Calu3 (cell line): Measurements from ENCODE around the gene SUV39H1. TPM values are rescaled to one million over a fixed set of nuclear protein-coding genes. Genes with fewer than 3 reads are reported as not detected.

Experiments used
- BruUV-seq: library from RNA; stranded (reverse); fragments of 400-500 nt; replicated peaks from 2 replicates; lab custom pipeline; 2021; lab: Mats Ljungman, UMichigan
- CTCF ChIA-PET: fragments of 300-600 bp; sonication (Branson Sonifier 250); formaldehyde crosslinking; loops from one replicate; lab custom pipeline; 2022; ENCODE audit warnings: antibody characterized with exemption; lab: Charles Lee
- DNase-seq: peaks from one replicate; pipeline ENCODE4 v3.0.0; 2022
- H3K27ac Mint-ChIP-seq: one replicate; pipeline ENCODE4 v1.8.0; 2022; ENCODE audit warnings: mixed read lengths; ENCODE audit not compliant: unreplicated experiment
- H3K27me3 Mint-ChIP-seq: one replicate; pipeline ENCODE4 v1.8.0; 2022; ENCODE audit warnings: mixed read lengths; ENCODE audit not compliant: unreplicated experiment
- H3K36me3 Mint-ChIP-seq: one replicate; pipeline ENCODE4 v1.8.0; 2022; ENCODE audit warnings: mild to moderate bottlenecking, moderate library complexity, mixed read lengths; ENCODE audit not compliant: insufficient read depth, unreplicated experiment
- H3K4me1 Mint-ChIP-seq: one replicate; pipeline ENCODE4 v1.8.0; 2022; ENCODE audit warnings: mild to moderate bottlenecking, low read depth, mixed read lengths; ENCODE audit not compliant: unreplicated experiment
- H3K4me3 Mint-ChIP-seq: one replicate; pipeline ENCODE4 v1.8.0; 2022; ENCODE audit warnings: mild to moderate bottlenecking, low read depth, moderate library complexity, mixed read lengths; ENCODE audit not compliant: unreplicated experiment
- H3K9me3 Mint-ChIP-seq: one replicate; pipeline ENCODE4 v1.8.0; 2022; ENCODE audit warnings: low read depth, mixed read lengths; ENCODE audit not compliant: unreplicated experiment
- CTCF ChIP-seq: fragments of 200-600 bp; IDR thresholded peaks from one replicate; pipeline ENCODE4 v1.8.0; 2022; ENCODE audit warnings: antibody characterized with exemption; ENCODE audit not compliant: unreplicated experiment
- intact Hi-C: fragments of 100-400 bp; cut with micrococcal nuclease; formaldehyde crosslinking; loops from one replicate; pipeline ENCODE4 v1.10.0; 2022; ENCODE audit not compliant: unreplicated experiment
- total RNA-seq: library from RNA; stranded (reverse); gene quantifications from 2 replicates; pipeline ENCODE4 v1.2.3, GENCODE V29; 2022

Gene SUV39H1
- total RNA-seq, 1 experiment from 2014 or later: 20.8 TPM

DNA sequence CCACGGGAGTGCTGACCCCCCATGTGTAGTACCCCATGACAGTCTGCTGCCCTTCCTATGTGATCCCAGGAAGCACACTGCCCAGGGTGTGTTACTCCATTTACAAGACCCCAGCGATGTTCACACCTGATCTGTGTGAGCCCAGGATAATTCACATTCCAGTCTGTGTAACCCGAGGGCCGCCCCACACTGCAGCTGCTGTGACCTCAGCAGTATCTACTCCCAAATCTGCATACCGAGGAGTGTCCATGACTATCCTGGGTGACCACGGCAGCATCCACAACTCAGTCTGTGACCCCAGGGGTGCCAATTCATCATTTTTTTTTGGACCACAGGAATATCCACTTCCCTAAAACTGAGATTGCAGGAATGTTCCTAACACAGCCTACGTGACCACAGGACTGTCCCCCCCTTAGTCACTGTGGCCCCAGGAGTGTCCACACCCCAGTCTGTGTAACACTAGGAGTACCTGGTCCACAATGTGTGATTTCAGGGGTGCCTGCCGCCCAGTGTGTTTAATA is 57.2 kb downstream of the SUV39H1 start:
- CTCF ChIA-PET: no interaction called here
- no peak overlapping the region for H3K27ac Mint-ChIP-seq
- no TSS peak for BruUV-seq
- intact Hi-C loops: no loop called here
- H3K9me3 Mint-ChIP-seq: no peaks in the 10 kb centered on the region
- peaks cover 10% of the 10 kb centered on the region for H3K4me1 Mint-ChIP-seq
- no peaks in the 10 kb centered on the region for H3K36me3 Mint-ChIP-seq
- H3K27me3 Mint-ChIP-seq: no peaks in the 10 kb centered on the region
- no peak for TF ChIP-seq CTCF
- no peak overlapping the region for H3K4me3 Mint-ChIP-seq
- no peak for DNase-seq

DNA sequence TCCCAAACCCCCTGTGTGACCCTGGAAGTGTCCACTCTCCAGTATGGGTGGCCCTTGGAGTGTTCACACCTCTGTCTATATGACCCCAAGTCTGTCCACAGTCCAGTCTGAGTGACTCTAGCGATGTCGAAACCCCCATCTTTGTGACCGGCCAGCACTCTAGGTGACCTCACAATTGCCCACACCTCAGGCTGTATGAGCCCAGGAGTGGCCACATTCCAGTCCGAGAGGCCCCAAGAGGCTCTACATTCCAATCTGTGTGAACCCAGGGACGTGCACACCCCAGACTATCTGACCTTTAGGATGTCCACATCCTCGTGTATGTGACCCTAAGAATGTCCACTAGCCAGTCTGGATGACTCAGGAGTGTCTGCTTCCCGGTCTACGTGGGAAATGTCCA is 57.7 kb downstream of the SUV39H1 start:
- TF ChIP-seq CTCF: no peak
- no TSS peak for BruUV-seq
- intact Hi-C loops: no loop called here
- H3K36me3 Mint-ChIP-seq: no peaks in the 10 kb centered on the region
- no peak for DNase-seq
- CTCF ChIA-PET: no interaction called here
- H3K9me3 Mint-ChIP-seq: no peaks in the 10 kb centered on the region
- no peak overlapping the region for H3K27ac Mint-ChIP-seq
- no peaks in the 10 kb centered on the region for H3K27me3 Mint-ChIP-seq
- H3K4me3 Mint-ChIP-seq: no peak overlapping the region
- peaks cover 10% of the 10 kb centered on the region for H3K4me1 Mint-ChIP-seq

Other genes starting within 250 kb of the SUV39H1 start
- gene SLC38A5, start 226.5 kb upstream of the SUV39H1 start, total RNA-seq: 0.33 and 0.54 TPM in 2 replicates
- 64.9 and 75.2 TPM in 2 replicates for gene FTSJ1, start 220.5 kb upstream of the SUV39H1 start, total RNA-seq
- 15.6 and 19.3 TPM in 2 replicates for gene PORCN, start 187.7 kb upstream of the SUV39H1 start, total RNA-seq
- 159 and 186 TPM in 2 replicates for gene EBP, start 174.9 kb upstream of the SUV39H1 start, total RNA-seq
- 18.2 and 19.4 TPM in 2 replicates for gene TBC1D25, start 157.0 kb upstream of the SUV39H1 start, total RNA-seq
- gene RBM3, start 122.2 kb upstream of the SUV39H1 start, total RNA-seq: 218 and 248 TPM in 2 replicates
- gene WDR13, start 99.2 kb upstream of the SUV39H1 start, total RNA-seq: 68.4 and 81.2 TPM in 2 replicates
- 1.1 TPM in 1 of 2 replicates, not detected in the other for gene WAS, start 12.9 kb upstream of the SUV39H1 start, total RNA-seq
- gene GLOD5, start 65.0 kb downstream of the SUV39H1 start, total RNA-seq: not detected in 2 replicates
- not detected in 2 replicates for gene GATA1, start 89.9 kb downstream of the SUV39H1 start, total RNA-seq
- gene HDAC6, start 105.3 kb downstream of the SUV39H1 start, total RNA-seq: 68.1 and 78.7 TPM in 2 replicates
- gene ERAS, start 129.8 kb downstream of the SUV39H1 start, total RNA-seq: 0.47 and 0.49 TPM in 2 replicates
- 53.3 and 70.5 TPM in 2 replicates for gene PCSK1N, start 138.9 kb downstream of the SUV39H1 start, total RNA-seq
- gene TIMM17B, start 201.0 kb downstream of the SUV39H1 start, total RNA-seq: 86.1 and 96.8 TPM in 2 replicates
- 110 and 113 TPM in 2 replicates for gene PQBP1, start 201.2 kb downstream of the SUV39H1 start, total RNA-seq
- gene SLC35A2, start 214.9 kb downstream of the SUV39H1 start, total RNA-seq: 68.1 and 81.0 TPM in 2 replicates
- 12.8 and 13.9 TPM in 2 replicates for gene PIM2, start 222.3 kb downstream of the SUV39H1 start, total RNA-seq